Chondrocyte (in vitro differentiated cells): ENCODE results near the gene GLTP. TPM values are rescaled to one million over a fixed set of nuclear protein-coding genes. Genes with fewer than 3 reads are reported as not detected.
"Not testable (repeated sequence)": the region's sequence is repeated elsewhere in the genome, so short reads cannot be mapped to it uniquely, and the experiment has no call there.

ENCODE experiments used
- DNase-seq: peaks from one replicate; pipeline ENCODE4 v3.0.0; 2021; ENCODE audit warnings: mixed read lengths, low spot score
- H3K27ac Mint-ChIP-seq: one replicate; pipeline ENCODE4 v1.8.0; 2021; ENCODE audit warnings: mild to moderate bottlenecking, moderate library complexity, mixed read lengths; ENCODE audit not compliant: unreplicated experiment
- H3K27me3 Mint-ChIP-seq: 2 replicates; pipeline ENCODE4 v1.8.0; 2021; ENCODE audit warnings: low read depth, mixed read lengths
- H3K36me3 Mint-ChIP-seq: 2 replicates; pipeline ENCODE4 v1.8.0; 2021; ENCODE audit warnings: low read depth, mixed read lengths
- H3K4me1 Mint-ChIP-seq: 2 replicates; pipeline ENCODE4 v1.8.0; 2021; ENCODE audit warnings: low read depth, mild to moderate bottlenecking, mixed read lengths
- H3K4me3 Mint-ChIP-seq: one replicate; pipeline ENCODE4 v1.8.0; 2021; ENCODE audit warnings: mild to moderate bottlenecking, moderate library complexity, mixed read lengths; ENCODE audit not compliant: unreplicated experiment
- H3K9me3 Mint-ChIP-seq: 2 replicates; pipeline ENCODE4 v1.8.0; 2021; ENCODE audit warnings: low read depth, mixed read lengths
- CTCF ChIP-seq: fragments of 200-600 bp; sonication (generic); IDR thresholded peaks from 2 replicates; pipeline ENCODE4 v1.5.0; 2021; ENCODE audit warnings: antibody characterized with exemption, mild to moderate bottlenecking, moderate library complexity
- total RNA-seq: library from RNA; stranded (reverse); gene quantifications from 3 replicates; pipeline ENCODE4 v1.2.1, GENCODE V29; 2021

Gene GLTP
- total RNA-seq, 1 donor from 2014 or later = 40.7 TPM

- no peaks in the 10 kb centered on the region for H3K27me3 Mint-ChIP-seq
Measured at GRCh38 chr12:109894939-109895338, 14.6 kb upstream of the GLTP start.

GRCh38 chr12:109893261-109893995 is 13.1 kb upstream of the GLTP start:
- peaks cover 16% of the 10 kb centered on the region for H3K4me1 Mint-ChIP-seq
- no peak for DNase-seq
- H3K36me3 Mint-ChIP-seq = no peaks in the 10 kb centered on the region
- no peak overlapping the region for H3K4me3 Mint-ChIP-seq
- no peaks in the 10 kb centered on the region for H3K27me3 Mint-ChIP-seq
- H3K9me3 Mint-ChIP-seq = no peaks in the 10 kb centered on the region
- TF ChIP-seq CTCF = no peak
- H3K27ac Mint-ChIP-seq = no peak overlapping the region

More at GRCh38 chr12:109894939-109895338, 14.6 kb upstream of the GLTP start:
- H3K9me3 Mint-ChIP-seq = no peaks in the 10 kb centered on the region
- no peaks in the 10 kb centered on the region for H3K36me3 Mint-ChIP-seq
- H3K4me3 Mint-ChIP-seq = no peak overlapping the region
- H3K27ac Mint-ChIP-seq = no peak overlapping the region
- DNase-seq = no peak
- TF ChIP-seq CTCF = no peak
- peaks cover 7% of the 10 kb centered on the region for H3K4me1 Mint-ChIP-seq

GRCh38 chr12:109892748-109893147 is 12.4 kb upstream of the GLTP start:
- H3K27ac Mint-ChIP-seq = no peak overlapping the region
- peaks cover 23% of the 10 kb centered on the region for H3K4me1 Mint-ChIP-seq
- no peaks in the 10 kb centered on the region for H3K36me3 Mint-ChIP-seq
- TF ChIP-seq CTCF = no peak
- no peaks in the 10 kb centered on the region for H3K9me3 Mint-ChIP-seq
- no peak overlapping the region for H3K4me3 Mint-ChIP-seq
- no peaks in the 10 kb centered on the region for H3K27me3 Mint-ChIP-seq
- DNase-seq = no peak

GRCh38 chr12:109892165-109892715 is 11.9 kb upstream of the GLTP start:
- DNase-seq = no peak
- Mint-ChIP-seq H3K4me1 (peaks cover 23% of the 10 kb centered on the region), H3K27me3 (no peaks in the 10 kb centered on the region), H3K36me3 (no peaks in the 10 kb centered on the region), H3K4me3 (no peak overlapping the region), H3K27ac (no peak overlapping the region), H3K9me3 (no peaks in the 10 kb centered on the region)
- no peak for TF ChIP-seq CTCF

GRCh38 chr12:109891731-109892130 is 11.4 kb upstream of the GLTP start:
- not testable (repeated sequence) for H3K27me3 Mint-ChIP-seq, H3K9me3 Mint-ChIP-seq

More at GRCh38 chr12:109891731-109892130, 11.4 kb upstream of the GLTP start:
- DNase-seq, H3K27ac Mint-ChIP-seq, H3K36me3 Mint-ChIP-seq, H3K4me3 Mint-ChIP-seq: not testable (repeated sequence)
- H3K4me1 Mint-ChIP-seq = peaks cover 23% of the 10 kb centered on the region
